ENCODE measurements around the gene SRC.

Gene SRC

GRCh38 chr20:37430044-37430443 is 84.1 kb downstream of the SRC start:
- DNase-seq (ENCODE audit: low spot score): no peak

DNA sequence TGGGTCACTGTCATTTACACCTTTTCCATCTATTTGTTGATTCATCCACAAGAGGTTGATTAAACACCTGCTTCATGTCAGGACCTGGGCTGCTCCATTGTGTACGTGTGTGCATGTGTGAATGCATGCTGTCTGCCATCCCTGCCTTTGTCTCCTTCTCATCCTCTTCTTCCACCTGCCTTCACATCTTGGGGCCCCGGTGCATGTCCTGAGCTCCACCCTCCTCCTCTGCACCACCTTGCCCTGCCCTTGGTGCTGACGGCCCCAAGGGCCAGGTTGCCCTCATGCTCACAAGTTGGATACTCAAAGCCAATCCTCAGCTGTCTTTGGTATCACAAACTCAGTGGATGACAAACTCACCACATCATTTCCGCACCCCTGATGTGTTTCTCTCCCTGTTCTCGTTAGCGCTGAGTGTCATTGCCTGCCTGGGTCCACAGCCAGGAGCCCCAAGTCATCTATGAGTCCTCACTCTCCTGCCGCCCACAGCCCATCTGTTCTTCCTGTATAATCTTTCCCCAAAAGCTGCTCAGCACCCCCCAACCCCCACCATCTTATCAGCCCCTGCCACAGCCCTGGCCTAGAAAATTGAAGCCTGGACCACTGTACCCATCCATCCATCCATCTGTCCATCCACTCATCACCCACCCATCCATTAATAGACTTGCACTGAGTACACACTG is 85.0 kb downstream of the SRC start:
- no peak for DNase-seq (ENCODE audit: low spot score)

- DNase-seq (ENCODE audit: low spot score): no peak
Observed at GRCh38 chr20:37431786-37432185, 85.8 kb downstream of the SRC start.

DNA sequence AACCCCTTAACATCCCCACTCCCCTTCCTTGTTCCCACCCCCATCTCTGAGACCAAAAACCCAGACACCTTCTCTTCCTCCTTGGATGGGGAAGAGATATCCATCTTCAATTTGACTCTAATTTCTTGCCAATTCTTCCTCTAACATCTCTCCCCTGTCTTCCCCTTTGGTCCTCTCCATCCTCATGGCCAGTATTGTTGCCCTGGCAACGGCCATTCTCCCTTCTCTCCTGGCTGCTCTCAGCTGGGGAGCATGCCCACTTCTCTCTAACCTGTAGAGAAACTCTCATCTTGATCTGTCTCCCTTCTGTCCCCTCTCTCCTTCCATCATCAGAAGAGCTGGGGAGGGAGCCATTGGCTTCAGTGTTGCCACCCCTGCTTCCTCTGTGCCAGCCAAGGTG is 86.7 kb downstream of the SRC start:
- no peak for DNase-seq (ENCODE audit: low spot score)

DNA sequence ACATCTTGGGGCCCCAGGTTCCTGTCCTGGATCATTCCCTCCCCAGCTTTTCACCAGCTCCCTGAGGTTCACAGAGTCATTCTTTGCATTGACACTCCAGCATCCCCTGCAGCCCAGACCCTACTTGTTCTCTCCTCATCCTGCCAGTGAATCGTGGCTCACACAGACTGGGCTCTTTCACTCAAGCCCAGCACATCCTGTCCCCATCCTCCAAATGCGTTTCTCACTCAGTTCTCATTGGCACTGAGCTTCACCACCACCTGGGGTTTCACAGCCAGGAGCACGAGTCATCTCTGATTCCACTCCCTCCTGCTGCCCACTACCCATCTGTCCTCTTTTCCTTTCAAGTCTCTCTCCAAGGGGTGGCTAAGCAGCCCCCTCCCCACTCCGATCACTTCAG is 89.7 kb downstream of the SRC start:
- no peak for DNase-seq (ENCODE audit: low spot score)

- no peak for DNase-seq (ENCODE audit: low spot score)
Observed at GRCh38 chr20:37436527-37437186, 90.7 kb downstream of the SRC start.

GRCh38 chr20:37437676-37438075 is 91.7 kb downstream of the SRC start:
- DNase-seq (ENCODE audit: low spot score): no peak

GRCh38 chr20:37438464-37439222 is 92.7 kb downstream of the SRC start:
- DNase-seq (ENCODE audit: low spot score): no peak

DNA sequence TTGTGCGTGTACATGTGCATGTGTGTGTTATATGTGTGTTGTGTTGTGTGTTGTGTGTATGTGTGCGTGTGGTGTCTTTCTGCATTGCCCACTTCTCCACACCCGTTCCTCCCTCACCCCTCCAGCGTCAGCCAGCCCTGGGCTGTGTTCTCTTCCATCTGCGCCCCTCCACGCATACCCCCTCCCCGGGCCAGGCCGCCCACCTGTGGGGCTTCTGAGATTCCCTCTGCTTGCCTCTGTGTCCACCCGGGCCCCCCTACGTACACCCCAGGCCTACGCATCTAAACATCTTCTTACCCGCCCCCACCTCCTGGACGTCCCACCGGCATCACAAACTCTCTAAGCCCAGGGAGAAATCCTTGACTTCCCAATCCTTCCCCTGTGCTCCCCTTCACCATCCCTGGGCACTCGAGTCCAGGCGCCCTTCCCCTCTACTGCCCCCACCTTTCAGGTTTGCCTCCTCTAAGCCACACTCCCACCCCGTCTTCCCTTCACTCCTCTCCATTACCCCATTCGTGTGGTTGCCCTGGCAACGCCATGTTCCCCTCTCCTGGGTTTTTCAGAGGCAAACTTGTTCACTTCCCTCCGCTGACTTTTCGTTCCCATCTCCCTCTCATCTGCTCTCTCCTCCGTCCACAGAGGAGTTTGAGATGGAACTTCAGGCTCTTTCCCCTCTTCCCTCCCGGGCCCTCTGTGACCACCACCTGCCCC is 93.4 kb downstream of the SRC start:
- DNase-seq (ENCODE audit: low spot score): no peak

DNA sequence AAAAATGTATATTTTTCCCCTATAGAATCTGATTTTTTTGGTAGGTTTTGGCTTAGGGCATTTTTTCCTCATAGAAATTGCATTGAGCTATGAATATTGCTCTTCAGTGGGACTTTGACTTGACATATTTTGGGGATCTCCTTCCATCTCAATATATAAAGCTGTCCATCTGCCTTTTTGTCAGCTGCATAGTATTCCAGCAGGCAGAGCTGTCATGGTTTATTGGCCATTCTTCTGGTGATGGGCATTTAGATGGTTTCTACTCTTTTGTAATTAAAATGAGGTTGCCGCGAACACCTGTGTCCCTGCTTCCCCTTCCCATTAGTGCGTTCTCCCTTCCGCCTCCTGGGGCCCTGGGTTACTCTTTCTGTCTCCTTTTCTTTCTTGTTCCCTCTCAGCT is 95.1 kb downstream of the SRC start:
- no peak for DNase-seq (ENCODE audit: low spot score)

DNA sequence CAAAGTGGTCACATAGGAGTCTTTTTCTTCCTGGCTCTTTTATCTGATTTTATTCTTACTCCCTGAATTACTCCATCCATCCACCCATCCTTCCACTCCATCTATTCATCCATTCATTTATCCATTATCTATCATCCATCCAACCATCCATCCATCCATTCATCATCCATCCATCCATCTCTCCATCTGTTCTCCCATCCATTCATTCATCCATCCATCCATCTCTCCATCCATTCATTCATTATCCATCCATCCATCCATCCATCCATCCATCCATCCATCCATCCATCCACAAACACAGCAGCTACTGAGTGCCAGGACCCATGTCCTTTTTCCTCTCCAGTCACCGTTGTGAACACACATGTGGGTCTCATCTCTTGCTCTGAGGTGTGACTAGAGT is 96.6 kb downstream of the SRC start:
- no peak for DNase-seq (ENCODE audit: low spot score)

- no peak for DNase-seq (ENCODE audit: low spot score)
Observed at GRCh38 chr20:37442986-37443385, 97.0 kb downstream of the SRC start.

DNA sequence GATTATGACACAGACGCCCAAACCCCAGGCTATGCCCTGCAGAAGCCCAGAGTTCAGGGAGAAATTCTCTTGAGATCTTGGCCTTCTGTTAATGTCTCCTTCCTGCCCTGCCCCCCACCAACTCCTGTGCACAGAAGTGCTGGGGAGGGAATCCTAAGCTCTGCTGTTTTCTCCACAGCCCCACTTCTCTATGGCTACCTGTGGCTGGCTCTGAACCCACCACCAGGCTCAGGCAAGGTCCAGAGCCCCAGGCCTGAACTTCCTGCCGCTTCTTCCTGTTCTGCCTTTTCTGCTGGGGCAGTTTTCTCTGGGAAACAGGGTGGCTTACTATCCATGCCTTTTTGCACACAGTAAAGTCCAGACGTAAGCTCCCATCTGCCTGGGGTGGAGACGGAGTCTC is 97.7 kb downstream of the SRC start:
- DNase-seq (ENCODE audit: low spot score): no peak

DNA sequence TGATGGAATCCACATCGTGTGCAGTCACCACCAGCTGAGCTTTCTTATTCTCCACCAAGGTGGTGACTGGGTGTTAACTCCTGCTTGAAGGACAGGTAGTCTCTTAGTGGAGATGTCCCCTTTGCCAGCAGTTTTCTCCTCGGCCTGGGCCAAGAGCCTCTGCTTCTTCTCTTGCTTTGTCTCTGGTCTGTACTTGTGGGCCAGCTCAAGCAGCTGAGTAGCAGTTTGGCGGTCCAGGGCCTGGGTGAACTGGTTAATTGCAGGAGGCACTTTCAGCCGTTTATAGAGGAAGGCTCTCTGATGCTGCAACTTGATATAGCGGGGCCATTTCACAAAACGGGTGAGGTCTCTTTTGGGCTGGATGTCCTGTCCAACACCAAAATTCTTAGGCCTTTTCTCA is 99.1 kb downstream of the SRC start:
- no peak for DNase-seq (ENCODE audit: low spot score)

GRCh38 chr20:37446286-37447032 is 100.5 kb downstream of the SRC start:
- DNase-seq (ENCODE audit: low spot score): no peak

DNA sequence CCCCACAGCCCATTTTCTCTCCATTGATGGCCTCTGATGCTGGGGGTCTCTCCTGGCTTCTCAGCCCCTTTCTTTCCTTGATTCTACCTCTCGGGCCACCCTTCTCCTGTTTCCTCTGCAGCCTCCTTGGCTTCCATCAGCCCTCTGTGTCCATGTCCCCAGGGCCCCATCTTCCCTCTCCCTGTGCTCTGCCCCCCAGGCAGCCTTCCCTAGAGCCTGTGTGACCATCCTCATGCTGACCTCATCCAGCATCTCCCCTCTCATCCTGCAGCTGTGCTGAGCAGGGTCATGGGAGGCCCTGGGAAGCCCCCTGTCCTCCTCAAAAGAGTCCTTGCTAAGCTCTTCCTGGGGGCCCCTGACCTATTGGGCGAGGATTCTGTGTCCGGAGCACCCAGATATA is 101.7 kb downstream of the SRC start:
- DNase-seq (ENCODE audit: low spot score): no peak

DNA sequence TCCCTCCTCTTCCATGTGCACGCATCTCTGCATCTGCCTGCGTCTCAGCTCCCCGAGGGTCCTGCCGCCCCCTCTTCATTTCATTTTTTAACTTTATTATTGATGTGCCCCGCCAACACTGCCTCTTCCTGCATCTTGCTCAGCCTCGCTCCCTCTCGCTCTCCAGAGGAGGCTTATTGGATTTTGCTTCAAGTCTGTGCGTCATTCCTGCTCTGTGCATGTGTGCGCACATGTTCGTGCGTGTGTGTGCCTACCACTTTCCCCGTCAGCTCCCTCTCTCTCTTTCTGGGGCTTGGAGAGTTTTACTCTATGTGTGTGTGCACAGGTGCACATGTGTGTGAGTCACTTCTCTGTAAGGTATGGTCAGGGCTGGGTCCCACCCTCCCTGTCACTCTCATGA is 103.3 kb downstream of the SRC start:
- DNase-seq (ENCODE audit: low spot score): no peak

GRCh38 chr20:37450344-37450743 is 104.4 kb downstream of the SRC start:
- no peak for DNase-seq (ENCODE audit: low spot score)

GRCh38 chr20:37451616-37452015 is 105.7 kb downstream of the SRC start:
- DNase-seq (ENCODE audit: low spot score): no peak

DNA sequence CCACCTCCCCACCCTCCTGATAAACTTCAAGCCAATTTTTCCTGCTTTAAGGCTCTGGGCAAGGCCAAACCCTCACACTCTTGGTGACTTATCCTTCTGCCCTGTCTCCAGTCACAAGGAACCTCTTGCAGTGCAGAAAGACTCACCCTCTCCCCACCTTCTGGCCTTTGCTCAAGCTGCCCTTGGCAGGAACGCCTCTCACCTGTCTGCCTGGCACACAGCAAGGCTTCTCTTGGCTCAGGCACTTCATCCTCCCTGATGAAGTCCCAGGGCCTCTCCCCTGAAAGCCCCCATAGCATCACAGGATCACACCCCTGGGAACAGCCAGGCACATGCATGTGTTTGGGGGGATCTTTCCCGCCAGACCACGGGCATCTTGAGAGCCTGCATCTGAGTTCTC is 106.3 kb downstream of the SRC start:
- no peak for DNase-seq (ENCODE audit: low spot score)

- DNase-seq (ENCODE audit: low spot score): no peak
Observed at GRCh38 chr20:37453288-37453687, 107.3 kb downstream of the SRC start.

- DNase-seq (ENCODE audit: low spot score): no peak
Observed at GRCh38 chr20:37453836-37454235, 107.9 kb downstream of the SRC start.

Data from GM03348 (cell line).